Measurements from ENCODE around the gene PRKCD.

PRKCD gene

DNA sequence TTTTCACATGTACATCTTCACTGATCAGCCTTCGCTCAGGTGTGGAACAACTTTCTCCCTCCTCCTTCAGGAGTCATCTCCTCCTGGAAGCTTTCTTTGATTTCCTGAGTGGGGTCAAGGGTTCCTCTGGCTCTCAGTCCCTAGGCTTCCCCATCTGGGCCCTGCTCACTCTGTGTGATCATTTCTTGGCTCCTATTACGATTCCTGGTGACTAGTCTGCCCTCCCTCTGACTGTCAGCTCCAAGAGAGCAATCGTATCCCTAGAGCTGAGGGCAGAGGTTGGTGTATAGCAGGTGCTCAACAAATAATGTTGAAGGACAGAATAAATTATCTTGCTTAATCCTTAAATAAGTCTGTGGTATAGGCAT, 15.3 kb upstream of the PRKCD start:
- Histone ChIP-seq H3F3A (ENCODE audit: low read depth) (no peaks in the 10 kb centered on the region), H2AFZ (ENCODE audit: low read length) (no peak overlapping the region), H3K4me3 (ENCODE audit: low read length, poor library complexity, severe bottlenecking) (no peak overlapping the region), H3K9me2 (replicated peaks; ENCODE audit: low read depth, low read length) (no peaks in the 10 kb centered on the region), H3K79me2 (ENCODE audit: insufficient read depth, low read length) (no peaks in the 10 kb centered on the region), H4K20me1 (ENCODE audit: insufficient read depth, low read length, poor library complexity, severe bottlenecking) (no peaks in the 10 kb centered on the region), H3K4me1 (ENCODE audit: insufficient read depth, low read length, poor library complexity, severe bottlenecking) (no peaks in the 10 kb centered on the region), H3K4me2 (ENCODE audit: low read depth, low read length, poor library complexity, severe bottlenecking) (no peak overlapping the region), H3K36me3 (ENCODE audit: insufficient read depth, low read length) (no peaks in the 10 kb centered on the region), H3K27me3 (ENCODE audit: insufficient read depth, low read length, poor library complexity, severe bottlenecking) (no peaks in the 10 kb centered on the region), H3K9me3 (ENCODE audit: insufficient read depth, low read depth, low read length) (no peaks in the 10 kb centered on the region), H3K9ac (ENCODE audit: low read depth, low read length, poor library complexity, severe bottlenecking) (no peak overlapping the region)
- TF ChIP-seq EZH2phosphoT487 (IDR thresholded peaks at IDR 0.05; ENCODE audit: borderline replicate concordance) = no peak
- TF ChIP-seq CTCF (conservative IDR thresholded peaks at IDR 0.05; ENCODE audit: low read length) = no peak

GRCh38 chr3:53146319-53146891, 14.6 kb upstream of the PRKCD start:
- no peaks in the 10 kb centered on the region for H3F3A ChIP-seq (ENCODE audit: low read depth)
- H3K27me3 ChIP-seq (ENCODE audit: insufficient read depth, low read length, poor library complexity, severe bottlenecking) = no peaks in the 10 kb centered on the region
- no peak overlapping the region for H3K9ac ChIP-seq (ENCODE audit: low read depth, low read length, poor library complexity, severe bottlenecking)
- no peak overlapping the region for H2AFZ ChIP-seq (ENCODE audit: low read length)
- H3K9me3 ChIP-seq (ENCODE audit: insufficient read depth, low read depth, low read length) = no peaks in the 10 kb centered on the region
- H3K4me3 ChIP-seq (ENCODE audit: low read length, poor library complexity, severe bottlenecking) = no peak overlapping the region
- no peak for TF ChIP-seq CTCF (conservative IDR thresholded peaks at IDR 0.05; ENCODE audit: low read length)
- TF ChIP-seq EZH2phosphoT487 (IDR thresholded peaks at IDR 0.05; ENCODE audit: borderline replicate concordance) = no peak
- no peaks in the 10 kb centered on the region for H3K9me2 ChIP-seq (replicated peaks; ENCODE audit: low read depth, low read length)
- H4K20me1 ChIP-seq (ENCODE audit: insufficient read depth, low read length, poor library complexity, severe bottlenecking) = no peaks in the 10 kb centered on the region
- H3K79me2 ChIP-seq (ENCODE audit: insufficient read depth, low read length) = no peaks in the 10 kb centered on the region
- H3K4me2 ChIP-seq (ENCODE audit: low read depth, low read length, poor library complexity, severe bottlenecking) = no peak overlapping the region
- no peaks in the 10 kb centered on the region for H3K4me1 ChIP-seq (ENCODE audit: insufficient read depth, low read length, poor library complexity, severe bottlenecking)
- H3K36me3 ChIP-seq (ENCODE audit: insufficient read depth, low read length) = no peaks in the 10 kb centered on the region

DNA sequence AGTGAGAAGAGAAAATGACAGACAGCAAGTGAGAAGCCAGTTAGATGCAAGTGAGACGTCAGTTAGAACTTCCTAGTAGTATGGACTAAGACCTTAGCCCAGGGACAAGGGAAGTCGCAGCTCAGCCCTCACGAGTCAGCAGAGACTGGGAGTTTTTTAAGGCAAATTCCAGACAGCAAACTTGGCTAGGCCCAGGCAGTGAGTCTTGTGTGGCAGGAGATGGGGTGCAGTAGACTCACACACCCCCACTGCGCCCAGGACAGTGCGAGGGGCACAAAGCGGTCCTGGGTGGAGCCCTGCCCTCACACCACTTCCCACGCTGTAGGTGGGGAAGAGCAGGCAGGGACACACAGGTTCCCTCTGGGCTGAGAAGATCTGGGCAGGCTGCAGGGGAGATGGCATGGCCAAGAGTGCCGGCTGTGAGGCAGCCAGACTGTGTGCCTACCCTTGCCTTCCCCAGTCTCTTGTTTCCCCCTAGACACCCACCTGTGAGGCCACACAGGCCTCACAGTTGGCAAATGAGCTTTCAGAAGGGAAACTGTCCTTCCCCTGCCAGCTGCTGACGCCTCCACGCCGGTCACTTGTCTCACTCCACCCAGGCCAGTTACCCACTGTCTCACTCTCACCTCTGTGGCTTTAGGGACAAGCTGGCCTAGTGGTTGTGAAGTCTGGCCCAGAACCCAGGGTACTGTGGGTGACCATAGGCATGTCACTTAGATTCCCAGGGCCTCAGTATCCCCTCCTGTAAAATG, 13.7 kb upstream of the PRKCD start:
- Histone ChIP-seq H3K27me3 (ENCODE audit: insufficient read depth, low read length, poor library complexity, severe bottlenecking) (no peaks in the 10 kb centered on the region), H3K4me3 (ENCODE audit: low read length, poor library complexity, severe bottlenecking) (no peak overlapping the region), H3K79me2 (ENCODE audit: insufficient read depth, low read length) (no peaks in the 10 kb centered on the region), H3K9me2 (replicated peaks; ENCODE audit: low read depth, low read length) (no peaks in the 10 kb centered on the region), H3K9ac (ENCODE audit: low read depth, low read length, poor library complexity, severe bottlenecking) (no peak overlapping the region), H3K36me3 (ENCODE audit: insufficient read depth, low read length) (no peaks in the 10 kb centered on the region), H4K20me1 (ENCODE audit: insufficient read depth, low read length, poor library complexity, severe bottlenecking) (no peaks in the 10 kb centered on the region), H3K4me2 (ENCODE audit: low read depth, low read length, poor library complexity, severe bottlenecking) (no peak overlapping the region), H3K9me3 (ENCODE audit: insufficient read depth, low read depth, low read length) (no peaks in the 10 kb centered on the region), H3F3A (ENCODE audit: low read depth) (no peaks in the 10 kb centered on the region), H2AFZ (ENCODE audit: low read length) (no peak overlapping the region), H3K4me1 (ENCODE audit: insufficient read depth, low read length, poor library complexity, severe bottlenecking) (no peaks in the 10 kb centered on the region)
- TF ChIP-seq CTCF (conservative IDR thresholded peaks at IDR 0.05; ENCODE audit: low read length) (no peak), EZH2phosphoT487 (IDR thresholded peaks at IDR 0.05; ENCODE audit: borderline replicate concordance) (no peak)

Measured in Loucy (cell line).